GDM1 (cell line): Measurements from ENCODE around the gene INSRR.

Source experiments
- DNase-seq: peaks from one replicate; lab custom pipeline; 2025; lab: John Stamatoyannopoulos, UW

The INSRR gene

GRCh38 chr1:156806512-156807440 lies 52.1 kb downstream of the INSRR start:
- DNase-seq, result no peak

DNA sequence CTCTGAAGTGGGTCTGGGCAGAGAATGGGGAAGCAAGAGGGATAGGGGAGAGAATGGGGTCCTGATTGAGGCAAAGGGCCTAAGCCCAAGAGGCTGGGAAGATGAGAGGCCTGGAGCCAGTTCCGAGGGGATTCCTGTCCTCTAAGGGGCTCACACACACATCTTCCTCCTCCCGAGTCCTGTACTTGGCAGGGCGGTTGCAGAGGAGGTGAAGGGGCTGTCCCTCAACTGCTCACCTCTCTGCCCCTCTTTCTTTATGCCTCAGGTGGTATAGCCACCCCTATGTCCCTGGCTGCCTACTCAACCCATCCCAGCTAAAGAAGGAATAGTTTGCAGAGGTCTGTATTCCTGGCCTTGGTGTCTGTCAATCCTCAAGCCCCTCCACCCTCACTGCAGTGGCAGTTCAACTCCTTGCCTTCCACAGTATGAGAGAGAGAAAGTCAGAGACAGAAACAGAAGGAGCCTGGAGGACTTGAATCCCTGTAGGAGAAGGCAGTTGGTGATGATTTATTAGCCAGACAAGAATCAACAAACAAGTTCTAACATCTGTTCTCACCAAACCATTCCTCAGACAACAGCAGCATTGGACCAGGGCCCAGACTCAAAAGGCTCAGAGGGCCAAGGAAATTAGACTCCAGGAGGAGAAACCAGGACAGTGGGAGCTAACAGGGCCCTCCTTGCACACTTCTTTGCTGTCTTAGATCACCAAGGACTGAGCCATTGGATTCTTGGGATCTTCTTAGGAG lies 53.0 kb downstream of the INSRR start:
- DNase-seq, result no peak

DNA sequence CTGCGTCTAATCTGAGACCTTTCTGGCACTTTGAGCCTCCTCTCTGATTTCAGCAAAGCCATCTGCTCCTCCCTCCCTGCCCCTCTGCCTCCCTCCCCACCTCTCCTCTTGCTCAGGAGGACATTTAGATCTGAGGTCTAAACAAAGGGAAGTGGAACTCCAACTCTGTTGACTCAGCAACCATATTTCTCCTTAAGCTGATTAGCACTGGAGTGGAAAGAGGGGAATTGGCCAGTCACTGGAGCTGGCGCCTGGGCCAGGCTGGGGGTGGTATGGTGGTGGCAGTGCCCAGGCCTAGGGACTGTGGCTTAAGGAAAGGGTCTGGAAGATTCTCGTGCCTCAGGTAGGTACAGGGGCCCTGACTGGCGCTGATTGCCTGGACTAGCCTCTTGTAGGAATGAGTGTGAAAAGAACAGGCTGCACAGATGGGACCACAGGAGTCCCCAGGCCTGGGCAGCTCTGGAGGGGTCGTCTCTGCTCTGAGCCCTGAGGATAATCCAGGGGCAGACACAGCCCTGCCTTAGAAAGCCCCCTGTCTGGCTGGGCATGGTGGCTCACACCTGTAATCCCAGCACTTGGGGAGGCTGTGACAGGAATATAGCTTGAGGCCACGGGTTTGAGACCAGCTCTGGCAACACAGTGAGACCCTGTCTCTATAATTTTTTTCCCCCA lies 54.2 kb downstream of the INSRR start:
- peak; percentile 53 for DNase-seq

DNA sequence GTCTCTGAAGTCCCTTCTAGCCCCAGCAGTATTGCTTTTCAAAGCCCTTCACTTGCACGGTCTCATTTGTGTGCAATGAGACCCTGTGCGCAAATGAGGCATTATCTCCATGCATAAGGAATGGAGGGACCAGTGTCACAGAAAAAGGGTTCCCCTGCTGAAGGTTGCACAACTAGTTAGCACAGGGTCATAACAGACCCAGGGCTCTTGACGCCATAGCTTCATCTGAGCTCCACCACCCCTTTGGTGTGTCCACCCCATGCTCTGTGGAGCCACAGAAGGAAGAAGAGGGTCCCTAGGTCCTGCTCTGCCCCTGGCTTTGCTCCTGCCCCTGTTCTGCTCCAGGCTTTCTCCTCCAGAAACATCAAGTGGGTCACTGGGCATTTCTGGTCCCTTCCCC lies 54.9 kb downstream of the INSRR start:
- no peak for DNase-seq

GRCh38 chr1:156803086-156803851 lies 55.6 kb downstream of the INSRR start:
- no peak for DNase-seq

GRCh38 chr1:156802421-156802935 lies 56.4 kb downstream of the INSRR start:
- no peak for DNase-seq

DNA sequence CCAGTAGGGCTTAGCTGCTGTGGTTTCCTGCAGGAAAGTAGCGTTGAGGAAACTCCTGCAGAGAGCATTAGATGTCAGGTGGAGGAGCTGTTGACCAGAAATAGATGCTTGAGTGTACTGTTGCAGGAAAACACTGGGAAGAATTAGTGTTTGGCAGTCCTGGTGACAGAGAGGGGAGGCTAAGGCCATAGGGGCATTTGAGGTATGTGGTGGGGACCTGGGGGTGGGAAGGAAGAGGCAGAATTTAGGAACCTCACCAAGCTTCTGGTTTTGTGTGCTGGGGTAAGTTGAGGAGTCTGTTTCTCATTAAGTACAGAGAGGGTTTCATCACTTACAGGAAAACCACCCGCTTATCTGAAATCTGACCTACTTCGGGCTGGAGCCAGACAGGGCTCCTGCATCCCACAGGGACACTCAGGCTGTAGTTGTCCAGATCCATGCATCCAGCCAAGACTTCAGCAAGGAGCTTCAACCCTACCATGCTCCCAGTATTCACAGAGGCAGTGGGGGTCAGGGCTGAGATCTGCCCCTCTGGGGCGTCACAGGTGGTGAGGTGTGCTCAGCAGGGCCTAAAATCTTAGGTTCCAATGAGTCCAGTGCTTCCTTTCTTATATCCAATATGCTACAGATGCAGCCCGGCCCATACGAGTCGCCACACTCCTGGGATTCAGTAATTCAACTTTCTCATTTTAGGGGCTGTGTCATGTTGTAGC lies 57.4 kb downstream of the INSRR start:
- DNase-seq, result peak; percentile 55

- peak; percentile 18 for DNase-seq
Measured at GRCh38 chr1:156797212-156797871, 61.6 kb downstream of the INSRR start.

DNA sequence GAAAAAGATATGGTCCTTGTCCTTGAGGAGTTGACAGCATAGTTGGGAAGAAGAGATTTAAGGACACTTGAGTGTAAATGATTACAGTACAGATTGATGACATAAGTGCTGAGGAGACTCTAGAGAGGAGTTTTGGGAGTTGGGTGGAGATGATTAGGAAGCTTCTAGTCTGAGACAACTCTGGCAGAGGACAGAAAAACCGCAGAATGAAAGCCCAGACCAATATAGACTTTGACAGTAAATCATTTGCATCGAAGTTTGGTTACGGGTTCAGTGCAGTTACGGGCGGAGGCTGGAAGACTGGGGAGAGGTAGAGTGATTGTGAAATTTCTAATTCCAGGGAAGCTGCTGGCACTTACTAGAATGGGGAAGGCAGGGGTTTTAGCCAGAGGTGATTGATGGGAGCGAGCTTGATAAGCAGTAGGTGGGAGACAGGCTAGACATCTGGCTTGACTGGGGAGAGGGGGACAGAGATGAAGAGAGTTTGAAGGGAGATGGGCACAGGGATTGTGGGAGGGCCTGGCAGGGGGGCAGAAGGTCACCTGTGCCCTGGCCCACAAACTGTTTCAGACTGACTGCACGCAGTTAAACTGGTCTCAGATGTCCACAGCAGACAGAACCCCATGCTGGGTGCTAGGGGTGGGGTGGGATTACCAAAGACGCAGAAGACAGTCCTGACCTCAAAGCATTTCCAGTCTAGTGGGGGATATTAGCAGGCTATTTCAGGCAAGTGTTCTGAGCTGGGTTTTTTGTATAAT lies 62.4 kb downstream of the INSRR start:
- no peak for DNase-seq

- no peak for DNase-seq
Measured at GRCh38 chr1:156795787-156796186, 63.1 kb downstream of the INSRR start.

DNA sequence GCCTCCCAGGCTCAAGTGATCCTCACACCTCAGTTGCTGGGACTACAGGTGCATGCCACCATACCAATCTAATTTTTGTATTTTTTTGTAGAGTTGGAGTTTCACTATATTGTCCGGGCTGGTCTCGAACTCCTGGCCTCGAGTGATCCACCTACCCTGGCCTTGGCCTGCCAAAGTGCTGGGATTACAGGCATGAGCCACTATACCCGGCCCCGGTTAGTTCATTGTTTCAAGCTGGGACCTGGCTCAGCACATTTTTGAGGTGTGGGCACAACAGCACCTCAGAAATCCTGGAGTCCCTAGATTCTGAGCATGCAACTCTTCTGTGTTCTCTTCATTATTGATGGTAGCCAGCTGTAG lies 63.6 kb downstream of the INSRR start:
- no peak for DNase-seq

DNA sequence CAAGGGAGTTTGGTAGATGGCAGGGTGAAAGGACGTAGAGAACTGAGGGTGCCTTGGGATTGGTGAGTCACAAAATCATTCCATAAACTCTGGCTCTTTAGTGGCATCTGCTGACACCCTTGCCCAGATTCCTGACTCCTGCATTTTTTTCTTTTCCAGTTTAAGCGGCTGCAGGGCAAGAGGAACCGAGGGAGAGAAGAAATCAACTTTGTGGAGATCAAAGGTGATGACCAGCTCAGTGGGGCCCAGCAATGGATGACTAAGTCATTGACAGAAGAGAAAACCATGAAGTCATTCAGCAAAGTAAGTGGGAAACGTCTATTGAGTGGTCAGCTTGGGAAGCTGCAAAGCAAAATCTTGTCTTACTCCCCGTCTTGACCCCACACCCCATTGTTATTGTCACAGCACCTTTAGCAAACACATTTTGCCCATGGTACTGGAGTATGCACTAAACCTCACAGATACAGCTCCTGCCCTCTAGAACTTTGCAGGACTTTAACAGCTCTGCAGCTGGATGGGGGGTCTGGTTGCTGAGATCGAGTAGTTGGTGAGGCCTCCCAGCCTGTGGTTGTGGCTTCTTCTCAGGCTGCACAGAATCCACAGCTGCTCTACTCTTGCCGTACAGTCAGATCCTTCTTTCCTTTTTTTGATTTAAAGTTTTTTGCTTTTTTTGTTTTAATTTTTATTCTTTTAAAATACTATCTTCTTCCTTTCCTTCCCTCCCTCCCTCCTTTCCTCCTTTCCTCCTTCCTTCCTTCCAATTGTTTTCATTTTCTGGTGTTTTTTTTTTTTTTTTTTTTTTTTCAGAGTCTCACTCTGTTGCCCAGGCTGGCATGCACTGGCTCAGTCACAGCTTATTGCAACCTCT lies 64.2 kb downstream of the INSRR start:
- no peak for DNase-seq
